ENCODE measurements around the gene WWOX. TPM values are rescaled to one million over a fixed set of nuclear protein-coding genes. Genes with fewer than 3 reads are reported as not detected.

Gene WWOX
- total and polyA plus RNA-seq, 2 of the 8 experiments (the other 6 are each of a cell fraction or from before 2014, with no cell fraction given), result 5.4 to 16.7 TPM

DNA sequence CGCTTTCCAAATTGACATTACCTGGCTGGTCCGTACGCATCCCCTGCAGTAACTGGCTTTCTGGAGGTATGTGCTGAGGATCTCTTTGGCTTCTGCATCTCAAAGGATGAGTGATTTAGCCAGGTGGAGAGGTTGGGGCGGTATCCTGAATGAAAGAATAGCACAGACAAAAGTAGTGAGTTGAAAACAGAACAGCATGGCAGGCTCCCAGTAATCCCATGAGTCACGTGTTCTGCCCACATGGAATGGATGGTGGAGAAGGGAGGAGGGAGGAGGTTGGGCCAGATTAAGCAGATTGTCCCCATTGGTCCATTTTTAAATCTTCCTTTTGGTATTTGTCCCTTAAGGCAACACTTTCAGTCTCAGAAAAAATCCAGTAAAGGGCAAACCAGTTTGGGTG lies 176.0 kb downstream of the WWOX start (continued):
- TF ChIP-seq, protein P1, sequence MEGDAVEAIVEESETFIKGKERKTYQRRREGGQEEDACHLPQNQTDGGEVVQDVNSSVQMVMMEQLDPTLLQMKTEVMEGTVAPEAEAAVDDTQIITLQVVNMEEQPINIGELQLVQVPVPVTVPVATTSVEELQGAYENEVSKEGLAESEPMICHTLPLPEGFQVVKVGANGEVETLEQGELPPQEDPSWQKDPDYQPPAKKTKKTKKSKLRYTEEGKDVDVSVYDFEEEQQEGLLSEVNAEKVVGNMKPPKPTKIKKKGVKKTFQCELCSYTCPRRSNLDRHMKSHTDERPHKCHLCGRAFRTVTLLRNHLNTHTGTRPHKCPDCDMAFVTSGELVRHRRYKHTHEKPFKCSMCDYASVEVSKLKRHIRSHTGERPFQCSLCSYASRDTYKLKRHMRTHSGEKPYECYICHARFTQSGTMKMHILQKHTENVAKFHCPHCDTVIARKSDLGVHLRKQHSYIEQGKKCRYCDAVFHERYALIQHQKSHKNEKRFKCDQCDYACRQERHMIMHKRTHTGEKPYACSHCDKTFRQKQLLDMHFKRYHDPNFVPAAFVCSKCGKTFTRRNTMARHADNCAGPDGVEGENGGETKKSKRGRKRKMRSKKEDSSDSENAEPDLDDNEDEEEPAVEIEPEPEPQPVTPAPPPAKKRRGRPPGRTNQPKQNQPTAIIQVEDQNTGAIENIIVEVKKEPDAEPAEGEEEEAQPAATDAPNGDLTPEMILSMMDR (IDR thresholded peaks at IDR 0.05; ENCODE audit: control extremely low read depth in 1 of 3, insufficient read depth in 1 of 3, low read depth in 1 of 3, low read length in 3 of 3), result no peak
- TF ChIP-seq ASH2L (IDR thresholded peaks at IDR 0.05; ENCODE audit: low read length) (peak; percentile 28), BACH1 (IDR thresholded peaks at IDR 0.05; ENCODE audit: low read length) (no peak), KDM1A (IDR thresholded peaks at IDR 0.05; ENCODE audit: borderline replicate concordance, low read length) (no peak), CEBPB (IDR thresholded peaks at IDR 0.05; ENCODE audit: low read depth, low read length) (no peak), POU5F1 (IDR thresholded peaks at IDR 0.05; ENCODE audit: low read depth, low read length) (no peak), SIN3A (conservative IDR thresholded peaks at IDR 0.05 in 1 of 2, IDR thresholded peaks at IDR 0.05 in 1 of 2; ENCODE audit: low read depth in 1 of 2, low read length in 2 of 2) (0 out of 4 replicates have a peak, but pooled peaks of 1 of the 2 experiments have one; percentile 7), TCF12 (IDR thresholded peaks at IDR 0.05; ENCODE audit: low read depth, low read length) (0 out of 2 replicates have a peak, but pooled peaks have one; percentile 29), CREB1 (IDR thresholded peaks at IDR 0.05) (no peak), EP300 (IDR thresholded peaks at IDR 0.05; ENCODE audit: borderline replicate concordance in 1 of 2, low read depth in 2 of 2, low read length in 2 of 2) (no peak), CTBP2 (IDR thresholded peaks at IDR 0.05; ENCODE audit: borderline replicate concordance, insufficient read depth, insufficient read length, low read length) (no peak), BRCA1 (IDR thresholded peaks at IDR 0.05; ENCODE audit: low read depth, low read length) (no peak), YY1 (IDR thresholded peaks at IDR 0.05; ENCODE audit: low read depth, low read length) (no peak)
- TF ChIP-seq, protein P2, sequence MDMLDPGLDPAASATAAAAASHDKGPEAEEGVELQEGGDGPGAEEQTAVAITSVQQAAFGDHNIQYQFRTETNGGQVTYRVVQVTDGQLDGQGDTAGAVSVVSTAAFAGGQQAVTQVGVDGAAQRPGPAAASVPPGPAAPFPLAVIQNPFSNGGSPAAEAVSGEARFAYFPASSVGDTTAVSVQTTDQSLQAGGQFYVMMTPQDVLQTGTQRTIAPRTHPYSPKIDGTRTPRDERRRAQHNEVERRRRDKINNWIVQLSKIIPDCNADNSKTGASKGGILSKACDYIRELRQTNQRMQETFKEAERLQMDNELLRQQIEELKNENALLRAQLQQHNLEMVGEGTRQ (IDR thresholded peaks at IDR 0.05; ENCODE audit: low read length), result peak; percentile 76
- TF ChIP-seq, protein P3, sequence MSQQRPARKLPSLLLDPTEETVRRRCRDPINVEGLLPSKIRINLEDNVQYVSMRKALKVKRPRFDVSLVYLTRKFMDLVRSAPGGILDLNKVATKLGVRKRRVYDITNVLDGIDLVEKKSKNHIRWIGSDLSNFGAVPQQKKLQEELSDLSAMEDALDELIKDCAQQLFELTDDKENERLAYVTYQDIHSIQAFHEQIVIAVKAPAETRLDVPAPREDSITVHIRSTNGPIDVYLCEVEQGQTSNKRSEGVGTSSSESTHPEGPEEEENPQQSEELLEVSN (IDR thresholded peaks at IDR 0.05), result peak; percentile 65; the same call in 1 of the 2 replicates

All from H1 (cell line).